Spleen (tissue), 7 donors: ENCODE results near the gene BIN1.

Experiments
- CTCF ChIP-seq, 11 experiments: fragments of 200-600 bp in 7 of 11; fragments of 450-650 bp in 4 of 11; sonication (generic) in 4 of 11; IDR thresholded peaks in 8 of 11; conservative IDR thresholded peaks in 3 of 11; 1 replicate in 7 of 11; 2 replicates in 4 of 11; pipeline versions ENCODE4 v1.4.0 to v1.8.0; 2016 to 2021; ENCODE audit warnings: antibody characterized with exemption in 11 of 11, inconsistent platforms in 4 of 11, mild to moderate bottlenecking in 1 of 11
- POLR2A ChIP-seq, 3 donors: fragments of 450-650 bp; IDR thresholded peaks; one replicate each; pipeline ENCODE4 v1.5.1; 2017; ENCODE audit warnings: antibody characterized with exemption in 3 of 3, mild to moderate bottlenecking in 1 of 3
- POLR2AphosphoS5 ChIP-seq, 3 donors: sonication (generic); formaldehyde crosslinking; IDR thresholded peaks; one replicate each; pipeline ENCODE4 v1.5.1; 2017; ENCODE audit warnings: antibody characterized with exemption in 3 of 3
- donor health status: DM: no; HTN: no; CAD: no; lungs with moderate emphysema.
- donor health status: DM: no; HTN: no; CAD: no.
- donor health status: DM: no; HTN: no; CAD: no.

GRCh38 chr2:127015106-127015910 is 91.6 kb downstream of the BIN1 start:
- no peak for TF ChIP-seq POLR2A (IDR thresholded peaks at IDR 0.05)
- no peak for TF ChIP-seq CTCF (IDR thresholded peaks at IDR 0.05 in 8 of 11, conservative IDR thresholded peaks at IDR 0.05 in 3 of 11)
- TF ChIP-seq POLR2AphosphoS5 (IDR thresholded peaks at IDR 0.05), result no peak
